ENCODE data around the gene RPL22L1. TPM values are rescaled to one million over a fixed set of nuclear protein-coding genes. Genes with fewer than 3 reads are reported as not detected.
"Not testable (repeated sequence)": the region's sequence is repeated elsewhere in the genome, so short reads cannot be mapped to it uniquely, and the experiment has no call there.

Gene RPL22L1
- total RNA-seq, 1 donor from 2014 or later, result 32.0 TPM

DNA sequence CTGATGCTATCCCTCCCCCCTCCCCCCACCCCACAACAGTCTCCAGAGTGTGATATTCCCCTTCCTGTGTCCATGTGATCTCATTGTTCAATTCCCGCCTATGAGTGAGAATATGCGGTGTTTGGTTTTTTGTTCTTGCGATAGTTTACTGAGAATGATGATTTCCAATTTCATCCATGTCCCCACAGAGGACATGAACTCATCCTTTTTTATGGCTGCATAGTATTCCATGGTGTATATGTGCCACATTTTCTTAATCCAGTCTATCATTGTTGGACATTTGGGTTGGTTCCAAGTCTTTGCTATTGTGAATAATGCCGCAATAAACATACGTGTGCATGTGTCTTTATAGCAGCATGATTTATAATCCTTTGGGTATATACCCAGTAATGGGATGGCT, 8.7 kb upstream of the RPL22L1 start:
- DNase-seq, result not testable (repeated sequence)

DNA sequence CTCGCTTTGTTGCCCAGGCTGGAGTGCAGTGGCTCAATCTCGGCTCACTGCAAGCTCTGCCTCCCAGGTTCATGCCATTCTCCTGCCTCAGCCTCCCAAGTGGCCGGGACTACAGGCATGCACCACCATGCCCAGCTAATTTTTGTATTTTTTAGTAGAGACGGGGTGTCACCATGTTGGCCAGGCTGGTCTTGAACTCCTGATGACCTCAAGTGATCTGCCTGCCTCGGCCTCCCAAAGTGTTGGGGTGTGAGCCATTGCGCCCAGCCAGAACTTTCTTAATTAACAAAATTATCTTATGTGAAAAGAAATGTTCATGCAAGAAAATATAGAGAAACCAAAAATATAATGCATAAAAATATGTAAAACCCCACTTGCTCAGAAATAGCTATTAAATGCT, 7.3 kb upstream of the RPL22L1 start:
- not testable (repeated sequence) for DNase-seq

DNA sequence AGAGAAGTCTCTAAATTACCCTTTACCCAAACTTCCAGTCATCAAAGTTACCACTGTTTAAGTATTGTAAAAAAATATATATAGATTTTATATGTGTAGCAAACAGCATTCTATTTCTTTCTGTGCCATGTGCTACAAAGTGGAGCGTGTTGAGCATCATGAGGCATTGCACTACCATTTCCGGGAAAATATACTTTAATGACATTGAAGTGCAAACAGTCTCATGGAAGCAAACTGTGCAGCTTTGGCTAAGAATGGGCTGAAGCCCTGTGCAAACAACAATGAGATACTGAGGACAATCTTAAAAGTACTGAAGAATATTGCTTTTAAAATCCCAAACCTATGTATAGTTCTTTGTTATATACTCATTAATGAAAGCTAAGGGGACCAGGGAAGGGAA, 6.5 kb upstream of the RPL22L1 start:
- DNase-seq, result no peak

DNA sequence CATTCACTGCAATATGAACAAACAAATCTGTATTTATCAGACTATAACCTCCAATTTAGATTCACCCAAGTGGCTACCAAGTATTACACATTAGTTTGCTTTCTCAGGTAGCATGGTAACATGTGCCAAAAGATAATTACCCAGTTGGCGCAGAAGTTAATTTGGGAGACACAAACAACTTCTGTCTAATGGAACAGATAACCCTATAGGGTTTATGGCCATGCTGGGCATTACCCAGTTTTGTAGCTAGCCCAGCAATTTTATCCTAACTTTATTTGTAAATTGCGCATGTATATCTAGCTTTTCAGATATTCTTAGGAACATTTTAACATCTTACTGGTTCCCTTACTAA, 780 bp downstream of the RPL22L1 start:
- peak; percentile 27 for DNase-seq

DNA sequence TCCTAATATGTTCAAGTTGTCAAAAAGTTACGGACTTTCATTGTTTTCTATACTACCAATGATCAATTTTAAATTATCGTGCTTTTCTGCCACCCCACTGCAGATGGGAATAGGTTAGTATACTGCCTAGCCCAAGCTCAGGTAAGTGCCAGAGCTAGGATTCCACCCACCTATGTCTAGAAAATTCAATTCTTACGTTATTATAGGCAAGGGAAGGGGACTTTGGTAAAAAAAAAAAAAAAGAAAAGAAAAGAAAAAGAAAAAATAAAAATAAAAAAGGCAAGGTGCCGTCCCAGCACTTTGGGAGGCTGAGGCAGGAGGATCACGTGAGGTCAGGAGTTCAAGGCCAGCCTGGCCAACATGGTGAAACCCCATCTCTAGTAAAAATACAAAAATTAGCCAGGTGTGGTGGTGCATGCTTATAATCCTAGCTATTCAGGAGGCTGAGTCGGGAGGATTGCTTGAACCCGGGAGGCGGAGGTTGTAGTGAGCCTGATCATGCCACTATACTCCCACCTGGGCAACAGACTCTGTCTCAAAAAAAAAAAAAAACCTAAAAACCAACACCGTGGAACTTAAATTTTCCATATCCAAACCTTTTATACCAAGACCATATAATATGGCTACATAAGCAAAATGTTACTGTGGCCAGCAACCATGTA, 1.3 kb downstream of the RPL22L1 start:
- DNase-seq, result no peak

DNA sequence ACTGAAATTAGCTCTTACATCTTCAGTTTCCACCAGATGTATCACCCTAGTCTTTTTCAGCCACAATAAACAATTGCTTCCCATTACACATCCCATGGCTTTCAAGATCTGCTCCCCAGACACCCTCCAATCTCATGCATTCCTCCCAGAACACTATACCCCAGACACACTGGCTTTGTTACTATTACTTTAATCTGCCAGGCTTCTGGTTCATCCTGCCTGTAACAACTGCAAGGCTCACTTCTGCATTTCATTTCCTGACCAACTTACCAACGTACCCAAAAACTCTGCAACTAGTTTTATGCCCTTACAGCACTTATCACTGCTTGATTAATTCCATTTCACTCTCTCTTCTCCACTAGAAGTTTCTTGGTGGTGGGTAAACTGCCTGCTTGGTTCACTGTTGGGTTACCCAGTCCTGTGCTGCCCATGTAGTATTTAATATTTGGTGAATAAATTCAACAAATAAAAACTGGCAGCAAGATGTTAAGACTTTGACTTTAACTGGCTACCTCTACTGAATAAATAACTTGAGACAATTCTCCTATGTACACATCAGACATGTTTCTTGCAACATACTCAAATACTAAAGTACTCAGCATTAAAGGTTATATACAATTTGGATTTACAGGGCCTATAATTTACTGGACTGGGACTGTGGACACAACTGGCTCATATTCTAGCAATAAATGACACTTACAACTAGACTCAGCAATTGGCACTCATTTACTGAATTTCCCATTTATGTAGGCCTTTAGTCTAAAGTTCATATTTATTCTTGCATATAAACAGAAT, 2.7 kb downstream of the RPL22L1 start:
- no peak for DNase-seq

DNA sequence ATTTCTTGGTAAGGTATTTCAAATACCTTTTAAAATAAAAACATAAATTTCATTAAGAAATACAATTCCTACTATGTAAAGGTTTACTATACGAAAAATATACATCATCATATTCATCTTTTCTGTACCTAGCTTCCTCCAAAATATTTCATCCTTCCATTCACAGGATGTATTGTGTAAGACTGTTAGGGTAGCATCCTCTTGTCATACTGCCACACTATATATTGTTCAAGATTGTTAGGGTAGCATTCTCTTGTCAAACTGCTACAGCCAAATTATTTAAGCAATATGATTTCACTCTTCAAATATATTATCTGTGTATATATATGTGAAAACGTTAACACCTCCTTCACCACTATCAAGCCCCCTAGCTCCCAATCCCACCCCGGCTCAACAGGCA, 3.5 kb downstream of the RPL22L1 start:
- DNase-seq, result no peak

DNA sequence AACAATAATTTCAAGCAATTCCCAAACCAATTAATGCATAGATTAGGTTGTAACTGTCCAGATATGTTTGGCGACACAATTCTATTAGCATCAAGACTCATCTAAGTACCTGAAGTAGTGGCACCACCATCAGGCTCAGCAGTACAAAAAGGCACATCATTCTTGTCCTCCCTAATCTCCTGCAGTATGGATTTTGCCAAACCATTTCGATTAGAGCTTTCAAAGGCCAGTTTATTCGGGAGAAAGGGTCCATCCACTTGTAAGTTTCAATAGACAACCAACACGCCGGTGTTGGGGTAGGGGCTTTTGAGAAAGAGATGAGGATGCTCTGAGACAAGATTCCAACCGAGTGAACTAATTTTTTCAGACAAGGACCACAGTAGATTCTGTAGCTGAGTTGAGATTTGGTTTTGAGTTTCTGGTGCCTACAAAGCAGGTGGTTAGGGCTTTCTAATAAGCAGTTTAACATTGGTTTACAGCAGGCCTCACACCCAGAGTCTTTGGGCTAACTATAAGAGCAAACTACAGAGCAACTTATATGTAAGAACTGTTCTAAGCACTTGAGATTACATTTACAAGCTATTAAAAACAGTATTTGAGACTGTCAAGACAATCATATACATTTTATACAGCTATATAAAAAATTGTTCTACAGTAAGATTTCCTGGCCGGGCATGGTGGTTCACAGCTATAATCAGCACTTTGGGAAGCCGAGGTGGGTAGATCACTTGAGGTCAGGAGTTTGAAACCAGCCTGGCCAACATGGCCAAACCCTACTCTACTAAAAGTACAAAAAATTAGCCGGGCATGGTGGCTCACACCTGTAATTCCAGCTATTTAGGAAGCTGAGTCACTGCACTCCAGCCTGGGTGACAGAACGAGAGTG, 4.5 kb downstream of the RPL22L1 start:
- DNase-seq, result no peak

DNA sequence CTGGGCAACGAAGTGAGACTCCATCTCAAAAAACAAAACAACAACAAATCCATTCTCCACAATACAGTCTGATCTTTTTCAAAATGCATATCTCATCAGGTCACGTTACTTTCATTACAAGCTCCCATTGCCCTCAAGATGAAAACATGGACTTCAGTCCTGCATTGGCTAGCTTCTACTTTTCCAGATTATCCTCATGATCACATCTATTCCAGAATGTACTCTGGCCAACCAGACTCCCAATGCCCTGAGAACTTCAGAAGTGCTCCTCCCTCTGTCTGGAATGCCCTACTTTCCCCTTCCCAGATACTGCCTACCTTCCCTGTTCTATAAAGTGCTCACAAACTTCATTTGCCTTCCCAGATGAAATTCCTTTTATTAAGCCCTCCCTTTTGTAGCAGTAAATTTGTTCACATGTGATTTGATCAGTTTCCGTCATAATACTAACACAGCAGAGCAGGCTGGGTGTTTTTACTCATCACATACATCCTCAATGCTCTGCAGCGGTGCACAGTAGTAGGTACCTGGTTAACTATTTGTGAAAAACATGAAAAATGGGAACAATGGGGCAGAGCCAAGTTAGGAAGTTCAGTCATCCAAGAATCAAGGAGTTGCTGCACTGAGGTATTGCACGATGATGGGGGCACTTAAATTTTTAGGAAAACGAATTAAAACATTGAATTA, 5.3 kb downstream of the RPL22L1 start:
- DNase-seq, result no peak

DNA sequence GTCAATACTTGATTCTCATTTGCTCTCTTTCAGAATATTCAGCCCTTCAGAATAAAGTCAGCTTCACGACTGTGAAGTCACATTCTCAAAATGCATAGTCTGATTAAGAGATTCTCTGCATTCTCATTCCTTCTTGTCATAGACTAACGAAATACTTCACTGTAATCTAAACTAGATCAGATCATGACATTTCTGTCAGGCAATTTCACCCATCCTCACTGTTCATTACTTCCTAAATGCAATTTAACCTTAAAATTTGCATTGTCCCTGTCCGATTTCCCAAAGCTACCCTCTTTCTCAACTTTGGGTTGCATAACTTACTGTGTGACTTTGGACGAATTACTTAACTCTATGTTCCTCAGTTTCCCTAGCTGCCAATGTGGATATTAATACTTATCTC, 6.2 kb downstream of the RPL22L1 start:
- no peak for DNase-seq

DNA sequence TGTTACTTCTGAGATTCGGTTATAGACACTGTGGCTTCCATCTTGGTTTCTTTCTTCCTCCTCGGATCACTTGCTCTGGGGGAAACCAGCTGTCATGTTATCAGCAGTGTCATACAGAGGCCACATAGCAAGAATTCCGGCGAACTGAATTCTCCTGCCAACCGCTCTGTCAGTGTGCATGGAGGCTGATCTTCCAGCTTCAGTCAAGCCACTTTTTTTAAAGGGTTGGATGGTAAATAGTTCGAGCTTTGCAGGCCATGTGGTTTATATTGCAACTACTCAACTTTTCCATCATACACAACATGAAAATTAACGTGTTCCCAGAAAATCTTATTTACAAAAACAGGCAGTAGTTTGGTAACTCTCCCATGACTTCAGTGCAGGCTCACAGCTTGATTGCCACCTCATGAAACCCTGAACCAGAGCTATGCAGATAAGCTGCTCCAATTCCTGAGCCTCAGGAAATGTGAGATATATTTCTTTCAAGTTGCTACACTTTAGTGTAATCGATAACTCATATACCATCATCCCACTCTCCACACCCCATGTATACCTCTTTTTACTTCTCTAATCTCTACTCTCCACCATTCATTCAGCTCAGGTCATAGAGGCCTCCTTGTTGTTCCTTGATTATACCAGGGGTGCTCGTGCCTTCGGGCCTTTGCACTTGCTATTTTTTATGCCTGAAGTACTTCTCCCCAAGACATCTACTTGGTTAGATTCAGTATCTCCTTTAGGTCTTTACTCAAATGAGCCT, 7.2 kb downstream of the RPL22L1 start:
- peak; percentile 62 for DNase-seq

DNA sequence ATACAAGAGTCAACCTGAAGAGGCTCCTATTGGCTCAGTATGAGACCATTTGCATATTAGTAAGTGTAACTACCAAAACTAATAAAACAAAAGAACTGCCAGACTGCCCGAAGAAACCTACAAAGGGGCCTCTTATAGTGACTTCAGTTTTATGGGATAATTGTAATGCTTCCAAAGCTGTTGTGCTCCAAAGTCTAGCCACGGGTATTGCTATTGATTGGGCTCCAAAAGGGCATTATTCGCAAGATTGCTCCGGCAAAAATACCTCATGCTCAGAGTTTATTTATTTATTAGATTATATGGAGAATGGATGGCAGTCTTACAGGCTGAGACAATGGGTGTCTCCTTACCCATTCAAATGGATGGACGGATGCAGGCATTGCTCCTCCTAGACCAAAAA, 11.4 kb downstream of the RPL22L1 start:
- DNase-seq, result no peak

DNA sequence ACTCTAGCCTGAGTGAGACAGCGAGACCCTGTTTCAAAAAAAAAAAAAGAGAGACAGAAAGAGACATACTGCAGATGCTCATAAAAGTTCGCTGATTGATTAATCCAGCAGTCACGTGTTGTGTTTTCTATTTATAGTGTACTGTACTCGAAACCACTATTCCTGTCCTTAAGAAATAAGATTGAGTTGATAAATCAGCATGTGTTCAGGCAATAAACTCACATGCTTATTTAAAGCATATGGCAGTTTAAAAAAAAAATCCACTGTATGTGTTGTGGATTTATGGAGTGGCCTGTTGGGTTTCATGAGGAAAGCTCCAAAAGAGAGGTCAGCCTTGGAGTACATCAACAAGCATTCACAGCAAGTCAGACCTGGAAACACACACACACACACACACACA, 17.7 kb downstream of the RPL22L1 start:
- DNase-seq, result no peak

DNA sequence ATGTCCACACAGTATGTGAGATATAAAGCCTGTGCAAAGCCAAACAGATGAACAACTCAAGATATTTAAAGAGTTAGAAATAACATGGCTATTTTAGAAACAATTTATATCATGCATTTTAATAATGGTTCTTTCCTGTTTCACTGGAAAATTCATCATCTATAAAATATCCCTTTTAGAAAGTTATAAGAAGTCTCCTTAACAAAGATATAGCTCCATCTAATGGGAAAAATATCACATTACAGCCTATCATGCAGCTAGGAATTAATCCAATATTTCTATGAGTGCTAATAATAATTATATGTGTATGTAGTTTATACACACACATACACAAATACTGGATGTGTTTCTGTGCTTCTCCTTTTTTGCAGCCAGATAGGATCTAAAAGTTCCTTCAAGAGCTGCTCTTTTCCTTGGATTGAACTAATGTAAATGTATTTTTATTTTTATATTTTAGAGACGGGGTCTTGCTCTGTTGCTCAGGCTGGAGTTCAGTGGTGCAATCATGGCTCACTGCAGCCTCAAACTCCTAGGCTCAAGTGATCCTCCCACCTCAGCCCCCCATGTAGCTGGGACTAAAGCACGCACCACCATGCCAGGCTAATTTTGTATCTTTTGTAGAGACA, 21.6 kb downstream of the RPL22L1 start:
- DNase-seq, result peak; percentile 17

DNA sequence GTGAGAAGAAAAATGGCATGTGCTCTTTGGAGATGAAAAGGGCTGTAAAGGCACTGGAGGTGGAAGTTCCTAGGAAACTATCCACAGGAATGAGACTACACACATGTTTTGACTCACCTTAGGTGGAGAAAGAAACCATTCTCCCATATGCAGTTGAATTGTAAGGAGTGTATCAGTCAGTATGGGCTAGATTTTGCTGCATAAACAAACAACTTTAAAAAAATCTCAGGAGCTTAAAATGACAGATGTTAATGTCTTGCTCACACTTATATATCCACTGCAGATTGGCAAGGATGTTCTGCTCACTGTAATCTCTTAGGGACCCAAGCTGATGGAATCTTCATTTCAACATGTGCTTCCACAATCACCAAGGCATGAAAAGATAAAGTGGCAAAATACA, 25.6 kb downstream of the RPL22L1 start:
- no peak for DNase-seq

DNA sequence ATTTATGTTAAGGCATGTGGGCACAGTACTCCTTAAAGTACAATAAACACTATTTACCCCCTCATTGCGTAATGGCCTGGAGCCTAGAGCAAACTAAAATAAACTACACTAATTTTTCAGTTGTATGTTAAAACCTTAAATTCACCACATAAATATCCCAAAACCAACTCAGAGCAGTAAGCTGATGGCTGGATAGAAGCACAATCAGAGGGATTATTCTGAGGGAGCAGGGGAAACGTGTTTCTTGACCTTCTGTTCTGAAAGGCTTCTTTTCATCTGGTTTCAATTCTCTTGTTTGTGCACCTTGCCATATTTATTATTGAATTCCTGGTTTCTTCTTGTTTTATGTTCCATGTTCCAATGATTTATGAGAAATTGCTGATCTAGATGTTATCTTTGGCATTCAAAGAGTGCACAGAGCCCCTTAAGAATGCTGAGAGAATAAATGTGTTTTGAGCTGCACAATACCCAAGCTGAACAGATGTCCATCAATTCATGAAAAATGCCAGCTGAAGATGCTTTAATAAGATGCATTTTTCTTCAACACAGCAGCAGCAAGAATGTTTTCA, 29.6 kb downstream of the RPL22L1 start:
- peak; percentile 12 for DNase-seq

DNA sequence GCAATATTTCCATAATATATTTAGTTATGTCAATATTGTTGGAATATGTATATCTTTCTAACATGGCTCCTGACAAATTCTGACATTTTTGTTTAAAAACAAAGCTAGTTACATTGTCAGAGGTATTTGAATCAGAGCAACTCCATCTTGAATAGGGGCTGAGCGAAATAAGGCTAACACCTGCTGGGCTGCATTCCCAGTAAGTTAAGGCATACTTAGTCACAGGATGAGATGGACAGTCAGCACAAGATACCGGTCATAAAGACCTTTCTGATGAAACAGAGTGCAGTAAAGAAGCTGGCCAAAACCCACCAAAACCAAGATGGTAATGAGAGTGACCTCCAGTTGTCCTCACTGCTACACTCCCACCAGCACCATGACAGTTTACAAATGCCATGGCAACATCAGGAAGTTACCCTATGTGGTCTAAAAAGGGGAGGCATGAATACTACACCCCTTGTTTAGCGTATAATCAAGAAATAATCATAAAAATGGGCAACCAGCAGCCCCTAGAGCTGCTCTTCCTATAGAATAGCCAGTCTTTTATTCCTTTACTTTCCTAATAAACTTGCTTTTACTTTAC, 30.4 kb downstream of the RPL22L1 start:
- no peak for DNase-seq

DNA sequence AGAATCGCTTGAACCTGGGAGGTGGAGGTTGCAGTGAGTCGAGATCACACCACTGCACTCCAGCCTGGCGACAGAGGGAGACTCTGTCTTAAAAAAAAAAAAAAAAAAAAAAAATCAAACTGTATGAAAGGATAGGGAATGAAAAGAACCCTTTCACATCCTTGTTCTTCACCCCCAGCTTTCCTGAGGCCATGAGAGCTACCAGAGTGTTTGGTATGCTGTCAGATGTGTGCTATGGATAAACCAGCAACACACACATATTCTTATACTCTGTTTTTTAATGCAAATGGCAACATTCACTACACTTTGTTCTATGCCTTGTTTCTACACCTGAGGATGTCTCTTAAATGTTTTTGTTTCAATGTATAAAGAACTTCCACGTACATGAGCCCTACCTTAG, 33.5 kb downstream of the RPL22L1 start:
- no peak for DNase-seq

DNA sequence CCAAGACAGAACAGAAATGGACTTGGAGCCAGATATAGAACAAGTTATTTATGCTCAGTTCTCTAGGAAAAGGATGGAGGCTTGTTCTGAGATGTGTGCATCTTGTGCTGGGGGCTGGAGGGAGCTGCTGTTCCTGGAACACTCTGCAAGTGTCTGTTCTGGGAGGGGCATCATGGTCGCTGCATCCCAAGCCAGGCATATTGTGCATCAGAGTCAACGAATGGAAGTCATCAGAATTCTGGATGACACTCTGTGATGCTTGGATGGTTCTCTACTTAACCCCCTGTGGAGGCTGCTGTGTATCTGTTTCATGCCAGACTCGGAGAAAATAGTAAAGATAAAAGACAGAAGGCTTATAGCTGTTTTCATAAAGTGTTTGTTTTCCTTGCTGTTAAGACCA, 34.7 kb downstream of the RPL22L1 start:
- peak; percentile 72 for DNase-seq

DNA sequence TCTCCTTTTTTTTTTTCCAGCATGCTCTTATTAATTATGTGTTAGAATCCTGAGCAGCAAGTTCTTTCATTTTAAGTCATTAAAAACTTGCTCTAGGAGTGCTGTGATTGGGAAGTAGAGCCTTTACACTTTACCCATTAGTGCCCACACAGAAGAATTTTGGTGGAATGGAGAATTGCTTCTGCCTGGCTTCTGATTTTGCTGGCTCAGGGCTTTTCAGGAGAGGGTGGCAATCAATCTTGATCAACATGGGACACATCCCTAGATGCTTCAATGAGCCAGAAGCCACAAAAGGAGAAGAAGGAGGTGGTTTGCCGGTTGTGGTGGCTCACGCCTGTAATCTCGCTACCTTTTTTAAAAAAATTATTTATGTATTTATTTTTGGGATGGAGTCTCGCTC, 39.4 kb downstream of the RPL22L1 start:
- DNase-seq, result no peak

Measured in tongue (tissue), 2 donors.